Choroid plexus epithelial cell (primary cell): ENCODE measurements around the gene NRG2.

Experiments
- DNase-seq: peaks from one replicate; pipeline ENCODE4 v3.0.0-alpha.2; 2010; ENCODE audit warnings: low read depth
- H3K4me3 ChIP-seq: 2 replicates; pipeline ENCODE4 v1.5.1; 2011; ENCODE audit warnings: low read depth, mild to moderate bottlenecking, control low read depth, low read length, moderate library complexity
- TF ChIP-seq, protein P1 (sequence below): conservative IDR thresholded peaks from 2 replicates; pipeline ENCODE4 v1.5.1; 2011; ENCODE audit warnings: low read depth, mild to moderate bottlenecking, control low read depth, inconsistent platforms, low read length, moderate library complexity

NRG2 gene

DNA sequence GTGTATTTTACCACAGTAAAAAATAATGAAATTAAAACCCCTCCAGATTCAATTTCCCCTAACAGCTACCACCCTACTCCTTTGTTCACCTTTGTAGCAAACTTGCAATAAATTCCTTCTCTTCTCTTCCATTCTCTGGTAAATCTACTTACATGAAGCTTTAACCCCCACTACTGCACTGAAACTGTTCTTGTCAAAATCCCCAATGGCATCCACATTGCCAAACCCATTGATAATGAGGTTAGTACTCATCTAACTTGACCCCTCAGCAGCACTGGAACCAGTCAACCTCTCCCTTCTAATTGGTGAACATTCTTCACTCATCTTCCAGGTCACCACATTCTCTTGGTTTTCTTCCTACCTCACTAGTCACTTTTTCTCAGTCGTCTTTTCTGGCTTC lies 29.6 kb downstream of the NRG2 start:
- H3K4me3 ChIP-seq, result no peak overlapping the region
- DNase-seq, result no peak
- TF ChIP-seq, protein P1, sequence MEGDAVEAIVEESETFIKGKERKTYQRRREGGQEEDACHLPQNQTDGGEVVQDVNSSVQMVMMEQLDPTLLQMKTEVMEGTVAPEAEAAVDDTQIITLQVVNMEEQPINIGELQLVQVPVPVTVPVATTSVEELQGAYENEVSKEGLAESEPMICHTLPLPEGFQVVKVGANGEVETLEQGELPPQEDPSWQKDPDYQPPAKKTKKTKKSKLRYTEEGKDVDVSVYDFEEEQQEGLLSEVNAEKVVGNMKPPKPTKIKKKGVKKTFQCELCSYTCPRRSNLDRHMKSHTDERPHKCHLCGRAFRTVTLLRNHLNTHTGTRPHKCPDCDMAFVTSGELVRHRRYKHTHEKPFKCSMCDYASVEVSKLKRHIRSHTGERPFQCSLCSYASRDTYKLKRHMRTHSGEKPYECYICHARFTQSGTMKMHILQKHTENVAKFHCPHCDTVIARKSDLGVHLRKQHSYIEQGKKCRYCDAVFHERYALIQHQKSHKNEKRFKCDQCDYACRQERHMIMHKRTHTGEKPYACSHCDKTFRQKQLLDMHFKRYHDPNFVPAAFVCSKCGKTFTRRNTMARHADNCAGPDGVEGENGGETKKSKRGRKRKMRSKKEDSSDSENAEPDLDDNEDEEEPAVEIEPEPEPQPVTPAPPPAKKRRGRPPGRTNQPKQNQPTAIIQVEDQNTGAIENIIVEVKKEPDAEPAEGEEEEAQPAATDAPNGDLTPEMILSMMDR, result no peak

DNA sequence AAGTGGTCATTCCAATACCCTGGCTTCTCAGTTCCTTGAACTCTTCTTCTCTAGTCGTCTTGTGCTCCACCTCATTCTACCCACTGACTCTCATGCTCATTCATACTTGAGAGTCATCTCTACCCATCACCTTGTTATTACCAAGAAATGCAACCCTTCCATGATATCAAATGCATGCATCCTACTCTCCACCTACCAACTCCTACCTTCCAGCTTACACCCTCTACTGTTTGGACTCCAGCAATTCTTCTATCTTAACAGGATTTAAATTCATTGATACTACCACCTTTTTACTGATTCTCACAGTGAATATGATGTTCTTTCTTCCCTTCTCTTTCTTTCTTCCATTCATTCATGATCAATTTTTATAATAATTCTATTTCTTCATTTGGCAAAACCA lies 30.7 kb downstream of the NRG2 start:
- no peak for DNase-seq
- TF ChIP-seq, protein P1, result no peak
- no peak overlapping the region for H3K4me3 ChIP-seq

DNA sequence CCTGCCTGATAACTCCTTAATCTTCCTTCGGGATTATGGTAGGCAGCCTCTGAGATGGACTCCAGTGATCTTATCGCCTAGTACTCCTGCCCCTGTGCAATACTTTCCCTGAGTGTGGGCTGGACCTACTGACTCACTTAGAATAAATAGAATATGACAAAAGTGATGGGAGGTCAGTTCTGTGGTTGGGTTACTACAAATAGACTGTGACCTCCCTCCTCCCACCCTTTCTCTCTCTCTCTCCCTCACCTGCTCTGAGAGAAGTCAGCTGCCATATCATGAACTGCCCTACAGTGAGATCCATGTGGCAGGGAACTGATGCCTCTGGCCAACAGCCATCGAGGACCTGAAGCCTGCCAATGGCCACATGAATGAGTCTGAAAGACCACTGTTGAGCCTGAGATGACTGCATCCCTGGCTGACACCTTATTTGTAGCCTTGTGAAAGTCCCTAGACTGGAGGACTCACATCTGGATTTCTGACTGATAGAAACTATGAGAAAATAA lies 31.7 kb downstream of the NRG2 start:
- peak; percentile 1 for DNase-seq
- no peak overlapping the region for H3K4me3 ChIP-seq
- TF ChIP-seq, protein P1, result no peak

DNA sequence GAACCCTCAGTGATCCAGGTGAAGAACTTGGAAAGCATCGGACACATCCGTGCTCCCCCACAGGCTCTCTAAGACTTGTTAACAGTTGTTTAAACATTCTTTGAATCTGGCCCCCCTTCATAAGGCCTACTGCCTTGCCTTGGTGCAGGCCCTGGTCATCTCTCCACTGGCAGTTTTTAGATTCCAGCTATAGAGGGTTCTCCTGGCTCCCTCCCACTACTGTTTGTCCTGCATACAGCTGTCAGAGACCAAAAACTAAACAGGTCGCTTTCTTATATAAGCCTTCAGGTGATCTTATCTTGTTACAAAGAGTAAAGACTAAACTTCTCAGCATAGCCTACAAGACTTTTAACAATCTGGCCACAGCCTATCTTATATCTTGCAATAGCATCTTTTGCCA lies 32.3 kb downstream of the NRG2 start:
- TF ChIP-seq, protein P1, result no peak
- H3K4me3 ChIP-seq, result no peak overlapping the region
- no peak for DNase-seq

DNA sequence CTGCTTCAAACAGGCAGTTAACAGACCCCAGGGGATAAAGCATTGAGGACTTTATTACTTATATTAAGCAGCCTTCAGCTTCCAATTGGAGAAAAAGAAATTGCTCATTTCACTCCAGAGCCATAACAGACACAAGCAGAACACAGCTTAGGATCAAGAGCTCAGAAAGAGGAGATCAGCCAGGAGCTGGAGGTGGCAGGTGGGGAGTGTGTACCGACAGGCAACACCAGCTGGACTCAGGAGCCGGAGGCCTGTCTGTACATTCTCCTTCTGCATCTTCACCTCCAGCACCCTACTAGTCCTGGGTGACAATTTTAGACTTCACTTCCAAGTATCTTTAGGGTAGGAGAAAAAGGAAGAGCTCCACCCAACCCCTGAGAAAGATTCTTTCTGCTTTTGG lies 35.8 kb downstream of the NRG2 start:
- DNase-seq, result no peak
- TF ChIP-seq, protein P1, result no peak
- H3K4me3 ChIP-seq, result no peak overlapping the region

DNA sequence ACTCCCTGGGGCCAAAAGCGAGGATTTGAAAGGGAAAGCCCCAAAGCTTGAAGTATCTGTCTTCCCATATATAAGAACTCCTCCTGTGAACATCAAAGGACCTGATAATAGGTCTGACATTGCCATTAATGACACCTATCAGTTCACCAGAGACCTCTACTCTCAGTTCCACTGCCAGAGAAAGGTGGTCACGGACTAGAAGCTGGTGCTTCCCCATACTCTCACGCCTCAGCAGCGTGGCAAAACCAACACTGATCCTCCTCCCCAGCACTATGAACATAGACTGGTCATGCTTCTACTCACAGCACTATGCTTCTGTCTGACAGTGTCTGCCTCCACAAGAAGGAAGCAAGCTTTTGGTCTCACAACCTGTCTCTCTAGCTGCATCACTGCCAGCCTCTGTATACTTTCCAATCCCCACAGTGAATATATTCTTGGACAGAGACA lies 37.9 kb downstream of the NRG2 start:
- H3K4me3 ChIP-seq, result no peak overlapping the region

DNA sequence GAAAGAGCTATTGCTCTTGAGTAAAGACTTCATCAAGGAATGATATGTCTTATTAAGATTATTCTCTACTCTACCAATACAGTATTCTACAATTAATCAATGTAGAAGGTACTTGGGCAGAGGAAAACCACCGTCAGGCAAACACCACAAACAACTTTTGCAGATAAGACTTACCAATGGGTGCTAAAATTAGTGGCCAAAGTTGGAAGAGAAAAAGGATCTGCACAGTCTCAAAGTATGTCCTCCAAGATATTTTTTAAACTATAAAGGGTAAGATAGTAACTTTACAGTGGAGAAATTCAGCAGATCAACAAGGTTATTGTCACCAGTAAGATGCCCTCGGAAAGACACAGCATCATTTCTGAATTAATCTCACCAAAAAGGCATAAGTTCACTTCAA lies 38.9 kb downstream of the NRG2 start:
- TF ChIP-seq, protein P1, result no peak
- no peak overlapping the region for H3K4me3 ChIP-seq
- no peak for DNase-seq

More for the DNA sequence above, 37.9 kb downstream of the NRG2 start:
- DNase-seq, result no peak
- TF ChIP-seq, protein P1, result no peak
